GM18505 (cell line): Measurements from ENCODE around the gene NDFIP2.
"Not testable (repeated sequence)": the region's sequence is repeated elsewhere in the genome, so short reads cannot be mapped to it uniquely, and the experiment has no call there.

Source experiments
- ATAC-seq: cut with Tn5 transposase; IDR thresholded peaks from one replicate; pipeline ENCODE4 v1.9.1; 2021; ENCODE audit not compliant: unreplicated experiment
- POLR2A ChIP-seq: IDR thresholded peaks from 4 replicates; pipeline ENCODE4 v1.6.1; 2011; ENCODE audit warnings: borderline replicate concordance; ENCODE audit not compliant: insufficient read depth, insufficient read length; ENCODE audit errors: extremely low read depth

Gene NDFIP2

GRCh38 chr13:79585033-79585432, 104.1 kb downstream of the NDFIP2 start:
- no peak for TF ChIP-seq POLR2A
- no peak for ATAC-seq

- no peak for TF ChIP-seq POLR2A
- no peak for ATAC-seq
These were observed 108.8 kb downstream of the NDFIP2 start for GRCh38 chr13:79589603-79590393.

GRCh38 chr13:79590394-79590676, 109.4 kb downstream of the NDFIP2 start:
- no peak for TF ChIP-seq POLR2A
- ATAC-seq: no peak

GRCh38 chr13:79591493-79591892, 110.5 kb downstream of the NDFIP2 start:
- ATAC-seq: no peak
- TF ChIP-seq POLR2A: no peak

- ATAC-seq: no peak
- TF ChIP-seq POLR2A: no peak
These were observed 112.2 kb downstream of the NDFIP2 start for GRCh38 chr13:79593121-79593520.

- TF ChIP-seq POLR2A: no peak
- no peak for ATAC-seq
These were observed 112.8 kb downstream of the NDFIP2 start for GRCh38 chr13:79593641-79594275.

- not testable (repeated sequence) for ATAC-seq
These were observed 119.2 kb downstream of the NDFIP2 start for GRCh38 chr13:79600146-79600545.

GRCh38 chr13:79602936-79603335, 122.0 kb downstream of the NDFIP2 start:
- no peak for TF ChIP-seq POLR2A
- no peak for ATAC-seq

- TF ChIP-seq POLR2A: no peak
- ATAC-seq: no peak
These were observed 123.8 kb downstream of the NDFIP2 start for GRCh38 chr13:79604752-79605151.
